Osteocyte (in vitro differentiated cells): ENCODE data around the gene CRYL1. TPM values are rescaled to one million over a fixed set of nuclear protein-coding genes. Genes with fewer than 3 reads are reported as not detected.

Experiments used
- DNase-seq: peaks from one replicate; pipeline ENCODE4 v3.0.0; 2021; ENCODE audit warnings: mixed read lengths; ENCODE audit not compliant: unreplicated experiment; ENCODE audit errors: extremely low spot score
- H3K27ac Mint-ChIP-seq: one replicate; pipeline ENCODE4 v1.8.0; 2021; ENCODE audit warnings: mild to moderate bottlenecking, mixed read lengths; ENCODE audit not compliant: unreplicated experiment
- H3K27me3 Mint-ChIP-seq: one replicate; pipeline ENCODE4 v1.8.0; 2021; ENCODE audit warnings: mixed read lengths; ENCODE audit not compliant: unreplicated experiment
- H3K36me3 Mint-ChIP-seq: one replicate; pipeline ENCODE4 v1.8.0; 2021; ENCODE audit warnings: mixed read lengths; ENCODE audit not compliant: unreplicated experiment
- H3K4me1 Mint-ChIP-seq: one replicate; pipeline ENCODE4 v1.8.0; 2021; ENCODE audit warnings: mixed read lengths; ENCODE audit not compliant: unreplicated experiment
- H3K4me3 Mint-ChIP-seq: one replicate; pipeline ENCODE4 v1.8.0; 2021; ENCODE audit warnings: mild to moderate bottlenecking, moderate library complexity, mixed read lengths; ENCODE audit not compliant: unreplicated experiment
- H3K9me3 Mint-ChIP-seq: one replicate; pipeline ENCODE4 v1.8.0; 2021; ENCODE audit warnings: mixed read lengths; ENCODE audit not compliant: unreplicated experiment
- total RNA-seq: library from RNA; stranded (reverse); gene quantifications from 2 replicates; pipeline ENCODE4 v1.2.1, GENCODE V29; 2021
- TF ChIP-seq, protein P1 (sequence below): fragments of 200-600 bp; sonication (generic); IDR thresholded peaks from 2 replicates; pipeline ENCODE4 v1.5.0; 2021; ENCODE audit warnings: antibody characterized with exemption, mild to moderate bottlenecking, moderate library complexity

The CRYL1 gene
- total RNA-seq, 1 donor from 2014 or later: 22.5 TPM

DNA sequence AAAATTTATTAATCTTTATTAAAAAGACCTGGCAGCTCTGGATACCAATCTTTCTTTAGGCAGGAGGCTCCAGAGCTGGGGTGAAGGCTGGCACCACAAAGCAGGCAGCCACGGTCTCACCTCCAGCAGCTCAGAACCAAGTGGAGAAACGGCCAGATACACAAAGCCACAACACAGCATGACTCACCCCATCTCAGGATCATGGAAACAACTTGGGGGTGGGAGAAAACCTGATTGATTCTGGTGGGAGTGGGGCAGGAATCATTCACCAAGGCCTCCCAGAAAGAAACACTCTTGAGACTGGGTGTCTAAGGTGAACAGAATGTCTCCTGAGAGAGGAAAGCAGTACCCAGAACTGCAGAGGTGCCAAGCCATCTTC is 64.2 kb downstream of the CRYL1 start:
- Mint-ChIP-seq H3K36me3 (no peaks in the 10 kb centered on the region), H3K4me3 (no peak overlapping the region), H3K9me3 (no peaks in the 10 kb centered on the region), H3K27me3 (no peaks in the 10 kb centered on the region), H3K27ac (no peak overlapping the region), H3K4me1 (peaks cover 13% of the 10 kb centered on the region)
- TF ChIP-seq, protein P1, sequence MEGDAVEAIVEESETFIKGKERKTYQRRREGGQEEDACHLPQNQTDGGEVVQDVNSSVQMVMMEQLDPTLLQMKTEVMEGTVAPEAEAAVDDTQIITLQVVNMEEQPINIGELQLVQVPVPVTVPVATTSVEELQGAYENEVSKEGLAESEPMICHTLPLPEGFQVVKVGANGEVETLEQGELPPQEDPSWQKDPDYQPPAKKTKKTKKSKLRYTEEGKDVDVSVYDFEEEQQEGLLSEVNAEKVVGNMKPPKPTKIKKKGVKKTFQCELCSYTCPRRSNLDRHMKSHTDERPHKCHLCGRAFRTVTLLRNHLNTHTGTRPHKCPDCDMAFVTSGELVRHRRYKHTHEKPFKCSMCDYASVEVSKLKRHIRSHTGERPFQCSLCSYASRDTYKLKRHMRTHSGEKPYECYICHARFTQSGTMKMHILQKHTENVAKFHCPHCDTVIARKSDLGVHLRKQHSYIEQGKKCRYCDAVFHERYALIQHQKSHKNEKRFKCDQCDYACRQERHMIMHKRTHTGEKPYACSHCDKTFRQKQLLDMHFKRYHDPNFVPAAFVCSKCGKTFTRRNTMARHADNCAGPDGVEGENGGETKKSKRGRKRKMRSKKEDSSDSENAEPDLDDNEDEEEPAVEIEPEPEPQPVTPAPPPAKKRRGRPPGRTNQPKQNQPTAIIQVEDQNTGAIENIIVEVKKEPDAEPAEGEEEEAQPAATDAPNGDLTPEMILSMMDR: no peak
- DNase-seq: no peak

DNA sequence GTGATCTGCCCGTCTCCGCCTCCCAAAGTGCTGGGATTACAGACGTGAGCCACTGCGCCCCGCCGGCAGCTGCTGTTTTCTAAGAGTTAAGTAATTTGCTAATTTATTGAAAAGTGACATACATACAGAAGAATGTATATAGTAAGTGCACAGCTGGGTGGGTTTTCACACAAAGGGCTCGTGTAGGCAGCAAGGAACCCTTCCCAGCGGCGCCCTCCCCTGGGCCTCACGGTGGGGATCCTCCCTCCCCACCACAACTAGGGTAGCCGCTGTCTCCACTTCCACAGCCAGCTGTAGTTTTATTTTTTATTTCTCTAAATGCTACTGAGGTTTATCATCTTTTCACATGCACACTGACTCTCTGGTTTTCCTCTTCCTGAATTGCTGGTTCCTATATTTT is 64.9 kb downstream of the CRYL1 start:
- no peak overlapping the region for H3K4me3 Mint-ChIP-seq
- TF ChIP-seq, protein P1: no peak
- peaks cover 13% of the 10 kb centered on the region for H3K4me1 Mint-ChIP-seq
- no peak for DNase-seq
- H3K27me3 Mint-ChIP-seq: no peaks in the 10 kb centered on the region
- H3K9me3 Mint-ChIP-seq: no peaks in the 10 kb centered on the region
- H3K36me3 Mint-ChIP-seq: no peaks in the 10 kb centered on the region
- no peak overlapping the region for H3K27ac Mint-ChIP-seq

DNA sequence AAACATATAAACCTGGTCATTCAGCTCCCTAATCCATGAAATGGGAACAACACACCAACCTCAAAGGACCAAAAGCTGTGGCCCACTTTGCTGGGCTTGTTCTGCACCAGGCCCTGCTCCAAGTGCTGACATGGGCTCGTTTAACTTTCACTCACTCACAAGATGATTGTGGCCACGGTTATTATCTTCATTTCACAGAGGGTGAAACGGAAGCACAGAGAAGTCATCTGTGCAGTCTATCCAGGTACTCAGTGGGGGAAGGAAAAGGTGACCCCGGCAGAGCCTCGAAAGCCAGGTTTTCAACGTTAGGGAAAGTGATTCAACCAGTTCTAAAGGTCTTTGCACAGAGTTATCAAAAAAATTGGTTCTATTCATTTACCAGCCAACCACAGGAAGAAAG is 68.0 kb downstream of the CRYL1 start:
- Mint-ChIP-seq H3K27ac (no peak overlapping the region), H3K36me3 (no peaks in the 10 kb centered on the region), H3K4me1 (peaks cover 10% of the 10 kb centered on the region), H3K4me3 (no peak overlapping the region), H3K9me3 (no peaks in the 10 kb centered on the region), H3K27me3 (peaks cover 7% of the 10 kb centered on the region)
- TF ChIP-seq, protein P1: no peak
- no peak for DNase-seq

DNA sequence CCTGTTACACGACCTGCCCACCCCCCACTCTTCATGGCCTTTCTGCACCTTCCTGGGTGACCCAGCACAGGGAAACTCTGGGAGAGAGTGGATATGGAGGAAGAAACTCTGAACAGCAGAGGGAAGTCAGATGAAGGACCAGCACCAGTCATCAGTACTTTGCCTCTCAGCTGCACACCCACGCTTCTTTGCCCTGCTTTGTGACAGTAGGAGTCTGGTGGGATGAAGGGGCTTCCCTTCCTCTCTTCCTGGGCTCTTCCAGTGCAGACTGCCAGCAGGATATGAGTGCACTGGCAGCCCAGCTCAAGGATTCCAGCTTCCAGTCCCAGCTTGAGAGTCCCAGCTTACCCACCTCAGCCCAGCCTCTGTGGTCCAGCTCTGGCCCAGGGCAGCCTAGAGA is 68.9 kb downstream of the CRYL1 start:
- Mint-ChIP-seq H3K27me3 (peaks cover 14% of the 10 kb centered on the region), H3K36me3 (no peaks in the 10 kb centered on the region), H3K4me1 (peaks cover 4% of the 10 kb centered on the region), H3K27ac (no peak overlapping the region), H3K4me3 (no peak overlapping the region), H3K9me3 (no peaks in the 10 kb centered on the region)
- DNase-seq: no peak
- TF ChIP-seq, protein P1: no peak

DNA sequence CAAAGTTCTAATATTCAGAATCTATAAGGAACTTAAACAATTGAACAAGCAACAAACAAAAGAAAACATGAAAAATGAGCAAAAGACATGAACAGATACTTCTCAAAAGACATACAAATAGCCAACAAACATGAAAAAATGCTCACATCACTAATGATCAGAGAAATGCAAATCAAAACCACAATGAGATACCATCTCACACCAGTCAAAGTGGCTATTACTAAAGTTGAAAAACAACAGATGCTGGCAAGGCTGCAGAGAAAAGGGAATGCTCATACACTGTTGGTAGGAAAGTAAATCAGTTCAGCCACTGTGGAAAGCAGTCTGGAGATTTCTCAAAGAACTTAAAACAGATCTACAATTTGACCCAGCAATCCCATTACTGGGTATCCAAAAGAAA is 74.3 kb downstream of the CRYL1 start:
- TF ChIP-seq, protein P1: no peak
- H3K9me3 Mint-ChIP-seq: peaks cover 32% of the 10 kb centered on the region
- H3K4me3 Mint-ChIP-seq: no peak overlapping the region
- no peaks in the 10 kb centered on the region for H3K4me1 Mint-ChIP-seq
- no peak for DNase-seq
- H3K27me3 Mint-ChIP-seq: peaks cover 23% of the 10 kb centered on the region
- H3K27ac Mint-ChIP-seq: no peak overlapping the region
- H3K36me3 Mint-ChIP-seq: peaks cover 2% of the 10 kb centered on the region
